ENCODE data around the gene SCTR. TPM values are rescaled to one million over a fixed set of nuclear protein-coding genes. Genes with fewer than 3 reads are reported as not detected.

Gene SCTR
- total RNA-seq, 1 donor from 2014 or later, result not detected

DNA sequence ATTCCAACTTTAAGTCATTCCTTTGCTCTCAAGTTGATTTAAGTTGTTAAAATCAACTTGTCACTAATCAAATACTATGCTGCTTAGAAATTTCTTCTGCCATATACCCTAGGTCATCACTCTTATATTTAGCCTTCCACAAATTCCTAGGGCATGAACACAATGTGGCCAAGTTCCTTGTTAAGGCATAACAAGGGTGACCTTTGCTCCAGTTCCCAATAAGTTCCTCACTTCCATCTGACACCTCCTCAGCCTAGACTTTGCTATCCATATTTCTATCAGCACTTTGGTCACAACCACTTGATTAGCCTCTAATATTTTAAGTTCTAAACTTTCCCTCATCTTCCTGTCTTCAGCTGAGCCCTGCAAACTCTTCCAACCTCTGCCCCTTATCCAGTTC, 102.5 kb downstream of the SCTR start:
- Mint-ChIP-seq H3K9me3 (ENCODE audit: low read depth) (no peaks in the 10 kb centered on the region), H3K27me3 (ENCODE audit: low read depth) (peaks cover 59% of the 10 kb centered on the region), H3K27ac (ENCODE audit: unreplicated experiment) (no peak overlapping the region), H3K4me3 (ENCODE audit: unreplicated experiment) (no peak overlapping the region), H3K4me1 (ENCODE audit: low read depth) (no peaks in the 10 kb centered on the region), H3K36me3 (ENCODE audit: low read depth) (no peaks in the 10 kb centered on the region)
- TF ChIP-seq, protein P1, sequence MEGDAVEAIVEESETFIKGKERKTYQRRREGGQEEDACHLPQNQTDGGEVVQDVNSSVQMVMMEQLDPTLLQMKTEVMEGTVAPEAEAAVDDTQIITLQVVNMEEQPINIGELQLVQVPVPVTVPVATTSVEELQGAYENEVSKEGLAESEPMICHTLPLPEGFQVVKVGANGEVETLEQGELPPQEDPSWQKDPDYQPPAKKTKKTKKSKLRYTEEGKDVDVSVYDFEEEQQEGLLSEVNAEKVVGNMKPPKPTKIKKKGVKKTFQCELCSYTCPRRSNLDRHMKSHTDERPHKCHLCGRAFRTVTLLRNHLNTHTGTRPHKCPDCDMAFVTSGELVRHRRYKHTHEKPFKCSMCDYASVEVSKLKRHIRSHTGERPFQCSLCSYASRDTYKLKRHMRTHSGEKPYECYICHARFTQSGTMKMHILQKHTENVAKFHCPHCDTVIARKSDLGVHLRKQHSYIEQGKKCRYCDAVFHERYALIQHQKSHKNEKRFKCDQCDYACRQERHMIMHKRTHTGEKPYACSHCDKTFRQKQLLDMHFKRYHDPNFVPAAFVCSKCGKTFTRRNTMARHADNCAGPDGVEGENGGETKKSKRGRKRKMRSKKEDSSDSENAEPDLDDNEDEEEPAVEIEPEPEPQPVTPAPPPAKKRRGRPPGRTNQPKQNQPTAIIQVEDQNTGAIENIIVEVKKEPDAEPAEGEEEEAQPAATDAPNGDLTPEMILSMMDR (IDR thresholded peaks at IDR 0.05), result no peak
- DNase-seq (ENCODE audit: low spot score), result no peak

DNA sequence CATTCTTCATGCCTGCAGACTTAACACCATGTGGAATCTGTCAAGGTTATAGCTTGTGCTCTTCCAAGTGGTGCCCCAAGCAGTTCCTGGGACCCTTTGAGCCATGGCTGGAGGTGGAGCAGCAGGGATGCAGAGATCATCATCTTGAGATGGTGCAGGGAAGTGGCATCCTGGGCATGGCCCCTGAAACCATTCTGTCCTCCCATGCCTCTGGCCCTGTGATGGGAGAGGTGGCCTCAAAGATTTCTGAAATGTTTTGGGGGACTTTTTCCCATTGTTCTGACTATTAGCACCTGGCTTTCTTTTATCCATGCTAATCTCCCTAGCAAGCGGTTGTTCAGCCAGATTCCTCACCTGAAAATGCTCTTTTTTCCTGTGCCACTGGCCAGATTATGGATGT, 103.0 kb downstream of the SCTR start:
- no peaks in the 10 kb centered on the region for H3K4me1 Mint-ChIP-seq (ENCODE audit: low read depth)
- peaks cover 55% of the 10 kb centered on the region for H3K27me3 Mint-ChIP-seq (ENCODE audit: low read depth)
- H3K4me3 Mint-ChIP-seq (ENCODE audit: unreplicated experiment), result no peak overlapping the region
- no peak for DNase-seq (ENCODE audit: low spot score)
- TF ChIP-seq, protein P1 (IDR thresholded peaks at IDR 0.05), result no peak
- no peaks in the 10 kb centered on the region for H3K9me3 Mint-ChIP-seq (ENCODE audit: low read depth)
- no peak overlapping the region for H3K27ac Mint-ChIP-seq (ENCODE audit: unreplicated experiment)
- no peaks in the 10 kb centered on the region for H3K36me3 Mint-ChIP-seq (ENCODE audit: low read depth)

DNA sequence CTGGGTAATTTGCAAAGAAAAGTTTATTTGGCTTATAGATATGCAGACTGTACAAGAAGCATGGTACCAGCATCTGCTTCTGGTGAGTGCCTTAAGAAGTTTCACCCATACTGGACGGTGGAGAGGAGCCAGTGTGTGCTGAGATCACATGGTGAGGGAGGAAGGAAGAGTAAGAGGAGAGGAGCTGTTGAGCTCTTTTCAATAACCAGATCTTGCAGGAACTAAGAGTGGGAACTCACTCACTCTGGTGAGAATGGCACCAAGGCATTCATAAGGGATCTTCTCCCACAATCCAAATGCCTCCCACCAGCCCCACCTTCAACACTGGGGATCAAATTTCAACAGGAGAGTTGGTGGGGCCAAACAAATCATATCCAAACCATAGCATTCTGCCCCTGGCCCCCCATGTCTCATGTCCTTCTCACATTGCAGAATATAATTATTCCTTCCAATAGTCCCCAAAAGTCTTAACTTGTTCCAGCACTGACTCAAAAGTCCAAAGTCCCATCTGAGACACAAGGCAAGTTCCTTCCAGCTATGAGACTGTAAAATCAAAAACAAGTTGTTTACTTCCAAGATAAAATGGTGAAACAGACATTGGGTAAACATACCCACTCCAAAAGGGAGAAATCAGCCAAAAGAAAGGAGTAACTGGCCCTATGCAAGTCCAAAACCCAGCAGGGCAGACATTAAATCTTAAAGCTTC, 104.3 kb downstream of the SCTR start:
- H3K9me3 Mint-ChIP-seq (ENCODE audit: low read depth), result no peaks in the 10 kb centered on the region
- H3K36me3 Mint-ChIP-seq (ENCODE audit: low read depth), result no peaks in the 10 kb centered on the region
- peaks cover 47% of the 10 kb centered on the region for H3K27me3 Mint-ChIP-seq (ENCODE audit: low read depth)
- H3K4me1 Mint-ChIP-seq (ENCODE audit: low read depth), result no peaks in the 10 kb centered on the region
- DNase-seq (ENCODE audit: low spot score), result no peak
- TF ChIP-seq, protein P1 (IDR thresholded peaks at IDR 0.05), result no peak
- H3K27ac Mint-ChIP-seq (ENCODE audit: unreplicated experiment), result no peak overlapping the region
- no peak overlapping the region for H3K4me3 Mint-ChIP-seq (ENCODE audit: unreplicated experiment)

DNA sequence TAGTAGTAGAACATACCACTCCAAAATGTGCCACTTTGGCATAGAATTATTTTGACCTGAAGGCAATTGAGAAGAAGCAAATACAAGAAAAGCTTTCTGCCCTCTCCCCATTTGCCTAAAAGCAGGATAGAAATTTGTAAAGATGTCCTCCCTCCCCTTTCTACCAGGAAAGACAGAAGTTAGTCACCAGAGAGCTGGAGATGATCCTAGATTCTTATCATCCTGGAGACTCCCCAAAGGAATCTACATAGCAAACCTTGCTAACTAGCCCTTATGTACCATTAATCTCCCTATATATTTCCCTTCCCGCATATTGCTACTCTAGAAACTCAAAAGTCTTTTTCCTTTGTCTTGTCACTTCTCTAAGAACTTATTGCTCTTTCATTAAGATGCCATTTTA, 105.2 kb downstream of the SCTR start:
- Mint-ChIP-seq H3K36me3 (ENCODE audit: low read depth) (no peaks in the 10 kb centered on the region), H3K9me3 (ENCODE audit: low read depth) (peaks cover 8% of the 10 kb centered on the region), H3K4me3 (ENCODE audit: unreplicated experiment) (no peak overlapping the region), H3K4me1 (ENCODE audit: low read depth) (no peaks in the 10 kb centered on the region), H3K27ac (ENCODE audit: unreplicated experiment) (no peak overlapping the region), H3K27me3 (ENCODE audit: low read depth) (peaks cover 42% of the 10 kb centered on the region)
- DNase-seq (ENCODE audit: low spot score), result no peak
- TF ChIP-seq, protein P1 (IDR thresholded peaks at IDR 0.05), result no peak

DNA sequence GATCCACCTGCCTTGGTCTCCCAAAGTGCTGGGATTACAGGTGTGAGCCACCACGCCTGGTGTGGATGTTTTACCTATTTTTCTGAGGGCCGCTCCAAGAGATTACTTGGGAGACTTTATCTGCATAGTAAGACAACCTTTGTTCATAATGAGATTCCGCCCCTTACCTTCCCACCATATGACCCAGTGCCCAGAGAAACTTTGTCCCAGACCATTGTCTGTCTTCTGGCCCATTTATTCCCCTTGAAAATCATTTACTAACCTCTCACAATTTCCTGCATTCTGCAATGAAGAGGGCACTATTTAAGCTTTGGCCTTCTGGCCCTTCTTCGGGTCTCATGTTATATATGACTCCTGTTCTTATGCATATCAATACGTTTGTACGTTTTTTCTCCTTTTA, 106.4 kb downstream of the SCTR start:
- H3K27me3 Mint-ChIP-seq (ENCODE audit: low read depth), result peaks cover 34% of the 10 kb centered on the region
- H3K27ac Mint-ChIP-seq (ENCODE audit: unreplicated experiment), result no peak overlapping the region
- DNase-seq (ENCODE audit: low spot score), result no peak
- peaks cover 9% of the 10 kb centered on the region for H3K9me3 Mint-ChIP-seq (ENCODE audit: low read depth)
- no peaks in the 10 kb centered on the region for H3K4me1 Mint-ChIP-seq (ENCODE audit: low read depth)
- TF ChIP-seq, protein P1 (IDR thresholded peaks at IDR 0.05), result no peak
- H3K4me3 Mint-ChIP-seq (ENCODE audit: unreplicated experiment), result no peak overlapping the region
- H3K36me3 Mint-ChIP-seq (ENCODE audit: low read depth), result no peaks in the 10 kb centered on the region

Measured in chondrocyte (in vitro differentiated cells).